ENCODE results near the gene MGAT4C.
A peak's percentile ranks its signal among the peaks of the same experiment; 100 is the strongest.
"Not testable (repeated sequence)": the region's sequence is repeated elsewhere in the genome, so short reads cannot be mapped to it uniquely, and the experiment has no call there.

MGAT4C gene
- long read RNA-seq, donor 1: 0 reads
- long read RNA-seq, donor 2, full-length matches to known transcripts: 2 of 2 reads
- long read RNA-seq, donor 2, partial matches to known transcripts: 0 of 2 reads
- long read RNA-seq, donor 2, other reads (novel, unspliced or antisense): 0 of 2 reads
- long read RNA-seq, donor 3: 0 reads
- long read RNA-seq, donor 4, full-length matches to known transcripts: 1 of 1 reads
- long read RNA-seq, donor 4, partial matches to known transcripts: 0 of 1 reads
- long read RNA-seq, donor 4, other reads (novel, unspliced or antisense): 0 of 1 reads
- long read RNA-seq, donor 5: 0 reads
- long read RNA-seq, donor 6, full-length matches to known transcripts: 1 of 1 reads
- long read RNA-seq, donor 6, partial matches to known transcripts: 0 of 1 reads
- long read RNA-seq, donor 6, other reads (novel, unspliced or antisense): 0 of 1 reads
- long read RNA-seq, donor 7: 0 reads
- long read RNA-seq, donor 8, full-length matches to known transcripts: 1 of 1 reads
- long read RNA-seq, donor 8, partial matches to known transcripts: 0 of 1 reads
- long read RNA-seq, donor 8, other reads (novel, unspliced or antisense): 0 of 1 reads

DNA sequence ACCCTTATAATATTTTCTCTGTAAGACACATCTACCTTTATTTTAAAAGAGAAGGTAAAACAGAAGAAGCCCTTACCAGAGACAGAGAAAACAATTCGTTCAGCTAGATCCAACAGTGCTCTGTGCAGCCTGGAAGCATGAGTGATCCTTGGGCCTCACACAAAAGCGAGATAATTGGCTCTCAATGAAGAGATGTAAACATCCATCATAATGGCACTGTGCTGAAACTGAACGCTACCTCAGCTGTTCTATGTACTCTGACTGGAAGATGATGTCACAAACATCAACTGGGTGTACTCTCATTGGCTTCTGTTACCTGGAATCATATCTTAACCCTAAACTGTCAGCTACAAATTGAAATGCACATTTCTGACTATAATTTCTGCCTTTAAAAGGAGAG, at the start of gene MGAT4C:
Gene MGAT4C (minus strand): TSS at position 229 of the 400 bp plus-strand sequence.
- no peak for DNase-seq

DNA sequence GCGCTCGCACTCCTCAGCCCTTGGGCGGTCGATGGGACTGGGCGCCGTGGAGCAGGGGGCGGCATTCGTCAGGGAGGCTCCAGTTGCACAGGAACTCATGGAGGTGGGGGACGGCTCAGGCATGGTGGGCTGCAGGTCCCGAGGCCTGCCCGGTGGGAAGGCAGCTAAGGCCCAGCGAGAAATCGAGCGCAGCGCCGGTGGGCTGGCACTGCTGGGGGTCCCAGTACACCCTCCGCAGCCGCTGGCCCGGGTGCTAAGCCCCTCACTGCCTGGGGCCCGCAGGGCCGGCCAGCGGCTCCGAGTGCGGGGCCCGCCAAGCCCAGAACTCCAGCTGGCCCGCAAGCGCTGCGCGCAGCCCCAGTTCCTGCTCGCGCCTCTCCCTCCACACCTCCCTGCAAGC, 40.2 kb upstream of the MGAT4C start:
- not testable (repeated sequence) for DNase-seq

- no peak for DNase-seq
These were observed 37.6 kb upstream of the MGAT4C start for GRCh38 chr12:86293682-86294240.

DNA sequence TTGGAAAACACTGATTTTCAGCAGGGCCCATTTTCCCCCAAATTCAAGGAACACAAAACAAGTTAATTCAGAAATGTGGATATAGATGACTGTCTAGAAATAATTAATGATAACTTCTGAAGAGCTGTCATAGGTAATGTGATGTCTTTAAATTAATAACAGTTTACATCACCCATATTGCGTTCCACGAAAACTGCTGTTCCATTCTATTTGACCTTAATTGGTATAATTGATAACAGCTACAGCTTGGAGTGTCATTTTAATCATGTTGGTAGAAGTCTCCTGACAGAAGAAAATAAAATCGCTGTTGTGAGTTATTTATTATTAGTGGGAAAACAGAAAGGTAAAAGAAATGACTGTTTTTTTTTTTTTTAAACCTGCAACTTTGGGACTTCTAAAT, 36.3 kb upstream of the MGAT4C start:
- DNase-seq: no peak

- no peak for DNase-seq
These were observed 34.4 kb upstream of the MGAT4C start for GRCh38 chr12:86290615-86291014.

GRCh38 chr12:86286119-86286518, 29.9 kb upstream of the MGAT4C start:
- no peak for DNase-seq

- no peak for DNase-seq
These were observed 27.4 kb upstream of the MGAT4C start for GRCh38 chr12:86283620-86284019.

DNA sequence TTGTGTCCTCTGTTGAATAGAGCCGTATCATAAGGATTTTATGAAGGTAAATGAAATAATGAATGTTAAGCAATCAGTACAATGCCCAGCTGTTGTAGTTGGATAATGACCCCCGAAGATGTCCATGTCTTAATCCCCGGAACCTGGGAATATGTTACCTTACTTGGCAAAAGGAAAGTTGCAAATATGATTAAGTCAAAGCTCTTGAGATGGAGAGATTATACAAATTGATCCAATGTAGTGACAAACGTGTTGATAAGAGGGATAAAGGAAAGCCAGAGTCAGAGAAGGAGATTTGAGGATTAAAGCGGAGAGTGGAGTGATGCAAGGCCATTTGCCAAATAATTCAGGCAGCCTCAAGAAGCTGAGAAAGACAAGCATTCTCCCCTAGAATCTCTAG, 19.2 kb upstream of the MGAT4C start:
- DNase-seq: no peak

DNA sequence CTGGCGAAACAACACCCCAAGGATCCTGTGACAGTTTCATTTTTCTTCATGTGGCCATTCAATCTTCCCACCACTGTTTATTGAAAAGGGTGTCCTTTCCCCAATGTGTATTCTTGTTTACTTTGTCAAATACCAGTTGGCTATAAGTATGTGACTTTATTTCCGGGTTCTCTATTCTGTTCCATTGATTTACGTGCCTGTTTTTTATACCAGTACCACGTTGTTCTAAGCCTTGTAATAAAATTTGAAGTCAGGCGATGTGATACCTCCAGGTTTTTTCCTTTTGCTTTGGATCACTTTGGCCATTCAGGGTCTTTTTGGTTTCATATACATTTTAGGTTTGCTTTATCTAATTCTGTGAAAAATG, 9.1 kb upstream of the MGAT4C start:
- DNase-seq: no peak

DNA sequence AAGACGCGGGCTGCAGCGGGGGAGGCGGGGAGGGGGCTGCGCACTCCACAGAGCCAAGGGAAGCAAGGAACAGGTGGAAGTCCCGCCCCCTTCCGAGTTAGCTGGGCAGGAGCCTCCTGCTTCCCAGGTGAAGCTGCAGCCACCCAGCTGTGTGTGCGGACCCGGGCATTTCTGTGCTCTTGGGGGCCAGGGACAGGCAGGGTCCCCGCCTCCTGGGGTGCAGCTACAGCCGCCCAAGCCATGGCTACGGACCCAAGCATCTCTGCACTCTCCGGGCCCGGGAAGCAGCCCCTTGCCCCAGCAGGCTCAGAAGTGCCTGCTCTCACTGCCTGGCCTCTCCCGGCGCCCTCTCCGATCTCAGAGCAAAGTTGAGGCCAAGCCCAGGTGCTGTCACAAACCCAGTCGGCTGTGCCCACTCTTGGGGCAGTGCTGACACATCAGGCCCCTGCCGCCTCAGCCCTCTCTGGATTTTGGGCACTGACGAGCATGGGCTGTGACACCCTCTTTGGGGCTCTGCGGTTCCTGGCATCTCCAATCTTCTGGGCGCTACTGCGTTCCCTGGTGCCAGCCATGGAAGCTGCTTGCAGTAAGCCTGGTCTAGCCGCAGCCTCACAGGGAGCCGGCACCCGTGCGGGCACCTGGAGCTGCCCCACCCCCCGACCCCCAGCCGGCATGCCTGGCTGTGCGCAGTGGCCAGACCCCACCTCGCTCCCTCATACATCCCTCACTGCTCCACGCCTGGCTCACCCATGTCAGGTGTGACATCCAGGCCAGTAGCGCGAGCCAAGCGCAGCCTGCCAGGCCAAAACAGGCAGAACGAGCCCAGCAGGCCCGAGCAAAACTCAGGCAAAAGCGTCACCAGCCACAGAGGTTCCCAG, 8.5 kb upstream of the MGAT4C start:
- DNase-seq: peak; percentile 69

GRCh38 chr12:86261578-86261977, 5.4 kb upstream of the MGAT4C start:
- no peak for DNase-seq

GRCh38 chr12:86261142-86261541, 5.0 kb upstream of the MGAT4C start:
- DNase-seq: no peak

DNA sequence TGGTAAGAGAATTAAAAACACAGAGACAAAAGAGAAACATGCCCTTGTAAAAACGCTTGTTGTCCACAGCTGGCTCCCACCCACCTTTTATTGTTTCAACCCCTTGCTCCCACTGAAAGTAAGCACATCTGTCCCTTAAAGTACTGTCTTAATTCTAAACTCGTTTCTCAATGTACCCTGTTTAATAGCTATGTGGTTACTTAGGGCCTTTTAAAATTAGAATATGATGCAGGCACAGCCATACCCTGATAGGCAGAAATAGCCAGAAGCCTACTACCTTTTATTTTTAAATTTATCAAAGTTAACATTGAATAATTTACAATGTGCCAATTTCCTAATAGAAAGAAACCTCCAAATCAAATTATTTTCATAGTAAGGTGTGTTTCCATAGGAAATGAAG, 4.0 kb upstream of the MGAT4C start:
- DNase-seq: no peak

DNA sequence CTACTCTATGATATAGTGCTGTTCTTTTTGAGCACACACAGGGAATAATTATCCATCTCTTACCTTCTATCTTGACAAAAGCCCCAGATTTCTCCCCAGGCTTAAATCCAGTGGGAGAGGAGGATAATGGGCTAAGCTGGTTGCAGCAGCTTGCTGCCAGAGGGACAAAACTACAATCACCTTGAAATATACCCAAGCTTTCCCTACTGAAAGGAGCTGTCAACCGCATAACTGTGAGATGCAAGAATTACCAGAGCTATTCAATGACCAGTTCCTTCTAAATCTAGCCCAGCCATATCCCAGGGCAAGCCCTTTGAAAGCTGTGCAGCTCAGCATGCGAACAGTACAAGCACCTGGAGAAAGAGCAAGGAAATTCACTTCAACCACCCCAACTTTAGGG, 943 bp upstream of the MGAT4C start:
- DNase-seq: no peak

DNA sequence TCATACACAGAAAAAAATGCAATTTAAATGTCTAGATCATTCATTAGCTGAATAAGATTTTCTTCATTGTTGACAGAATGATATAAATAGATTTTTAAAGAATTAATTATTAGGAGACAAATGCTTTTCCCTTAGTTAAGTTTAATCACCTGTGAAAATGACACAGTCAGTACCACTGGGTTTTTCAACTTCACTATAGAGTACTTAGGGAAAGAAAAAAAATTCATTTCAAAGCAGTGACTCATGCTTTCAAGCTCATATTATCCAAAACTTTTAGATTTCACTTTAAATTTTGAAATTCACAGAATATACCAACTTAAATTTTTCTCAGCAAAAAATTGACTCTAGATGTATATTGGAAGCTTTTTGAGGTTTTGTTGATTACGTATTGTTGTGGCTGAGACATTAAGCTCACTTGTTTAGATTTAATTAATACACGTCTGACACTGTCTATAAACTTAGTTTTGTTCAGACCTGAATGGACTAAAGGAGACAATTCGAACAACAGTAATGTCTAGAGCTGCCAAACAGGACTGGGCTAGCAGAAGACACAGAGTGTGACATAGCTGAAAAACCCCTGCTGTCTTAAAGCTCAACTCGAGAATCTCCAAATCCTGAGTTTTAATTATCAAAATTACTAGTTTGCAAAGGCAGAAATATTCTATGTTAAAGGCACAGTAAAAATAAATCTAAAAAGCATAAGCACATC, 1.6 kb downstream of the MGAT4C start:
- DNase-seq: no peak

- no peak for DNase-seq
These were observed 6.3 kb downstream of the MGAT4C start for GRCh38 chr12:86249851-86250250.

DNA sequence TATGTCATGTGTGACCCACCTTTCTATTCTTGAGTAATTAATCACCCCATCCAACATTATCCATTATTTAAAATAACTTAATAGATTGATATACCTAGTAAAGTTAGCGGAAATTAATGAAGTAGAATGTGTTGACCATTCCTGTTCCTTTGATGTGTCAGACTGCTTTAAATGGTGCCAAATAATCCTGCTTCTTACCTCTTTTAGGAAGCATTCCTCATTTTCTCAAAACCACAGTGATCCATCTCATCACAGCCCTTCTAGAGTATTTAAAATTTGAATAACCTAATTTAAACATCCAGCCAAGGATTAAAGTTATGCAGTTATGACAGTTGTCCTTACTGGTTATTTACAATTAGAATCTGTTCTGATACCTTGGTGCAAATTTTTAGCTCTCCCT, 6.9 kb downstream of the MGAT4C start:
- no peak for DNase-seq

GRCh38 chr12:86247871-86248270, 8.3 kb downstream of the MGAT4C start:
- DNase-seq: no peak

DNA sequence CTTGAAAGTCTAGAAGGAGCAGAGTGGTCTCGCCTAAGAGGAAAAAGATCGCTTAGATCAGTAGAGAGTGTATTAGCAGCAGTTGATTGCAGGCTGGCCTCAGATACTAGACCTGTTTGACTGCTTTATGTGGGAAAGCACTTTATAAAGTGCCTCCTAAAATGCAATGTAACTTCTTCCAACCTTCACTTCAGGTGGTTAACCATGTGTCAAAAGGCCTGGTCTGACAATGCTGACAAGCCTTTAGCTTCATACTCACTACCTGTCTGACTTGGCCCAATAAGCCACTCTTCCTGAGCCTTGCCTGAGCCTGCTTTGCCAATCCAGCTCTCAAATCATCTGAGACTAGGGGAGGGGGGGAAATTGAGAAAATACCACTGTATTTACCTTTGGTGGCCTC, 14.6 kb downstream of the MGAT4C start:
- no peak for DNase-seq

DNA sequence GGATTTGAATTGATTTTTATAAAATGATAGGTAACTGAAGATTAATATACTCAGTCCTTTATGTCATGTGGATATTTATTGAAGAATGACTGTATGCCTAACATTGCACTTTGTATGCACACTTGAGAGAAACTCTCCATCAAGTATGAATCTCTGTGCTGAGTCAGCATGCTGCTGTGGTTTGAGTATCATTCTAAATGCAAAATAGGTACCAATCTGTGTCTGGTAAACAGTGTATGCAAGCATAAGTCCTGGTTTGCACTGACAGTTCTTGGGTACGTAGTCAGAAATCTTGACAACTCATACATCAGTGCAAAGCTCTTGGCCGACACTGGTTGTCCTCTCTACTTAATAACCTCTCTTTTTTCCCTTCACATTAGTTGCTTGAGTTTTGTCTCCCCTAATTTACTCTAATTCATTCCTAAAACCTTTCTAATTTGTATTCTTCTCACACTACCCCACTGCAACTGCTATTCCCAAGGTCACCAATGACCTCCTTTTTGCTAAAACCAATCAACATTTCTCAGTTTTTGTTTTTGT, 21.8 kb downstream of the MGAT4C start:
- no peak for DNase-seq

DNA sequence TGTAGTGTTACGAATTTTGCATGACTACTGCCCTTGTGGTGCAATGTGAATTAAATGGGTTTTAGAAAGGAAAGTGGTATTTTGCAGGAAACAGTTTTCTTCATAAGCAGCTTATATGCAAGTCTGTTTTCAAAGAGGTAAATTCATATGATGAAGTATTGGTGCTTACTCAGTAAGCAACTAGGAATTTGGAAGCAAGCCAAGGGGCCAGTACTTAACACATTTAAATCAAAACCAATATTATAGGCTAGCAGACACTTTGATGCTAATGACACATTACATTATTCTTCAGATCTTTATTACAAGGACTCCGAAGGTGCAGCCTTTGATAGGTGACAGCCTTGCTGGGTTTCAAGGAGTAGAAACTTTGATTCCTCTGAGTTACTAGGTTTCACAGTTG, 23.1 kb downstream of the MGAT4C start:
- no peak for DNase-seq

Measured in right kidney (tissue), 9 donors.